ENCODE results near the gene TMEM108.

DNA sequence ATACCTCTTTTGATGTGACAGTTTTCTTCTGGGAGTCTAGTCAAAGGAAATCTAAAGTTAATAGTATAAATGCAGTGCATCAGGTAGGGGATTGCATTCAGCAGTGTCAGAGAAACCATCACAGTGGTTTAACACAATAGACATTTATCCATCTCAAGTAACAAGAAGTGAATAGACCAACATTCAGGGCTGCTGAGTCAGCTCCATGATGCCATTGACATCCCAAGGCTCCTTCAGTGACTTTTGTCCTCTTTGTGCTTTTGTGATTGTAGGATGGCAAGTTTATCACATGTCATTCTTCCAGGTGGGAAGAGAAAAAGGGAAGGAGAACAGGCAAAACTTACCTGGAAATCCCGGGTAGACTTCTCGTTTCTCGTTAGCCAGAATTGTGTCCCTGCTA, 158.3 kb downstream of the TMEM108 start:
- TF ChIP-seq EZH2 (IDR thresholded peaks at IDR 0.05; ENCODE audit: low read length, missing control alignments): no peak
- TF ChIP-seq, protein P1, sequence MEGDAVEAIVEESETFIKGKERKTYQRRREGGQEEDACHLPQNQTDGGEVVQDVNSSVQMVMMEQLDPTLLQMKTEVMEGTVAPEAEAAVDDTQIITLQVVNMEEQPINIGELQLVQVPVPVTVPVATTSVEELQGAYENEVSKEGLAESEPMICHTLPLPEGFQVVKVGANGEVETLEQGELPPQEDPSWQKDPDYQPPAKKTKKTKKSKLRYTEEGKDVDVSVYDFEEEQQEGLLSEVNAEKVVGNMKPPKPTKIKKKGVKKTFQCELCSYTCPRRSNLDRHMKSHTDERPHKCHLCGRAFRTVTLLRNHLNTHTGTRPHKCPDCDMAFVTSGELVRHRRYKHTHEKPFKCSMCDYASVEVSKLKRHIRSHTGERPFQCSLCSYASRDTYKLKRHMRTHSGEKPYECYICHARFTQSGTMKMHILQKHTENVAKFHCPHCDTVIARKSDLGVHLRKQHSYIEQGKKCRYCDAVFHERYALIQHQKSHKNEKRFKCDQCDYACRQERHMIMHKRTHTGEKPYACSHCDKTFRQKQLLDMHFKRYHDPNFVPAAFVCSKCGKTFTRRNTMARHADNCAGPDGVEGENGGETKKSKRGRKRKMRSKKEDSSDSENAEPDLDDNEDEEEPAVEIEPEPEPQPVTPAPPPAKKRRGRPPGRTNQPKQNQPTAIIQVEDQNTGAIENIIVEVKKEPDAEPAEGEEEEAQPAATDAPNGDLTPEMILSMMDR (conservative IDR thresholded peaks at IDR 0.05 in 1 of 2, IDR thresholded peaks at IDR 0.05 in 1 of 2; ENCODE audit: low read depth in 1 of 2, low read length in 2 of 2): no peak
